LNCAP (cell line): ENCODE data around the gene NT5DC4.

Source experiments
- TF ChIP-seq, protein P1 (sequence below): fragments of 450-650 bp; IDR thresholded peaks from 2 replicates; pipeline ENCODE4 v1.5.1; 2017; ENCODE audit warnings: mild to moderate bottlenecking

NT5DC4 gene

DNA sequence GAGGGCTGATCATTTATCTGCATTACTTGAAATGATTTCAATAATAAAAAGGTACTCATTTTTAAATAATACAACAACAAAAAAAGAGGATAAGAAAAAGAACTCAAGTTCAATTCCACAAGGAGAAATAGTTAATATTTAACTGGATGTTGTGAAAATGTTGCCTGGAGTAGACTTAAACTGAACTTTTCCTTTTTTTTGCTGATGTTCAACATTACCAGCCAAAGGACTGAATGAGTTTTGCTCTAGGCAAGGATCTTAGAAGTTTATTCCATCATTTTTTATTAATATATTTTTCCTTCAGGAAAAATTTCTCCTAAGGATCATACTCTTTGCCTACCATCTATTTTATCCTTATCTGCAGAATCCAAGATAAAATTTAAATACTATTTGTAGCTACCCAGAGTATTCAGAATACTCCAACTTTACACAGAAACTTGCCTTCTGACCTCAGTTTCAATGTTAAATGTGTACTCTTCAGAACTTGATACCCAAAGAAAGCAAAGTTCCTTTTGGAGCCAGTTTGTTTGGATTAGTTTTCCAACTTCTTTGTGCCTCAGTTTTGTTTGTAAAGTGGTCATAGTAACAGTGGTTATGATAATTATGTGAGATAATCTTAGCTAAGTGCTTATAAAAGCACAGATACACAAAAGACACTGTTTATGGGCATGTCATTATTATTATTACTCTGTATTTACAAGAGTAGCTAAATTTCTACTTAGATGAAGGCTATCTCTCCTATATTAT lies 30.8 kb downstream of the NT5DC4 start:
- TF ChIP-seq, protein P1, sequence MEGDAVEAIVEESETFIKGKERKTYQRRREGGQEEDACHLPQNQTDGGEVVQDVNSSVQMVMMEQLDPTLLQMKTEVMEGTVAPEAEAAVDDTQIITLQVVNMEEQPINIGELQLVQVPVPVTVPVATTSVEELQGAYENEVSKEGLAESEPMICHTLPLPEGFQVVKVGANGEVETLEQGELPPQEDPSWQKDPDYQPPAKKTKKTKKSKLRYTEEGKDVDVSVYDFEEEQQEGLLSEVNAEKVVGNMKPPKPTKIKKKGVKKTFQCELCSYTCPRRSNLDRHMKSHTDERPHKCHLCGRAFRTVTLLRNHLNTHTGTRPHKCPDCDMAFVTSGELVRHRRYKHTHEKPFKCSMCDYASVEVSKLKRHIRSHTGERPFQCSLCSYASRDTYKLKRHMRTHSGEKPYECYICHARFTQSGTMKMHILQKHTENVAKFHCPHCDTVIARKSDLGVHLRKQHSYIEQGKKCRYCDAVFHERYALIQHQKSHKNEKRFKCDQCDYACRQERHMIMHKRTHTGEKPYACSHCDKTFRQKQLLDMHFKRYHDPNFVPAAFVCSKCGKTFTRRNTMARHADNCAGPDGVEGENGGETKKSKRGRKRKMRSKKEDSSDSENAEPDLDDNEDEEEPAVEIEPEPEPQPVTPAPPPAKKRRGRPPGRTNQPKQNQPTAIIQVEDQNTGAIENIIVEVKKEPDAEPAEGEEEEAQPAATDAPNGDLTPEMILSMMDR, result no peak

DNA sequence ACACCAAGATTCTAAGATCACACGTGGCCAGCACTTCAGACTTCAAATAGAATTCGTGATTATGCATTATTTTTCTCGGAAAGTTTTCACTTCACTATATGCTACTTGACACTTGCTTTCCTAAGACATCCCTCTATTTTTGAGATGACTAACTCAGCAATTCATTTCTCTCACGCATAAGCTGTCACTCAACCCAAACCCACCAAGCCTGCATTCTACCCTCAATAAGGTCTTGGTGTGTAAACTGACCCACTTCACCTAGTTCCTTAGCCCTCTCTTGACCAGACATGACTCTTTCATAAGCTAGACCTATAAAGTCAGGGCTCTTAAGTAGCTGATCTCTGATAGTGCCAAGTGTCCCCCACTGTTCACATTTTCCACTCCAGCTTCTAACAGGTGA lies 31.8 kb downstream of the NT5DC4 start:
- TF ChIP-seq, protein P1, result no peak

DNA sequence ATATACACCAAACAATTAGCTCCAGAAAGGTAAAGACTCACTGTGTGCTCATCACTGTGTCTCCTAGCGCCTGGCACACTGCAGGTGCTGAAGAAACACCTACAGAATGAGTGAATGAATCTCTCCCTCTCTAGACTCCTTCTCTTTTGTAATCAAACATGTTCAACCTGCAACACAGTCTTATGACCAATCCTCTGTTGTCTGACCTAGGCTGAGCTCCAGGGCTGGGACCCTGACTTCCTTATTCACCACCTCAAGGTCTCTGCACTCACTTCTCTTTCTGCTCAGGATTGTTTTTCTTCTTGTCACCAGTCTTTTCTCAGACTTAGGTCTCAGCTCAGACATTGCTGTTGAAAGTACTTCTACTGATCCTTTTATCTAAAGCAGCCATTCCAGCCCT lies 33.7 kb downstream of the NT5DC4 start:
- TF ChIP-seq, protein P1, result no peak

DNA sequence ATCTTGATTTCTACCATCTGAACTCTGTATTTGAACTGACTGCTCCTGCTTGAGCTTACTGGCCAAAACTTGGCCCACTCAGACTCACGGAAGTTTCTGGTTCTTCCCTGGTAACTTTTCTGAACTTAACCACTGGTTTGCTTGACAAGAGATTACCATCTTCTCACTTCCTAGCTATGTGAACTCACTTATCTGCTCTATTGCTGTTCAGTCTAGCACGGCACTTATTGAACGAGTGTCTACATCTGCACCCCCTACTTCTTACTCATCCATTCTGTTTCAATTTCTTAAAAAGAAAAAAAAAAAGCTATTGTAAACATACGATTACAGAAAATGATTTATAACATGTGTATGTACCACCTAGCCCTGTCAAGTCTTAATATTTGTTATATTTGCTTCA lies 34.6 kb downstream of the NT5DC4 start:
- TF ChIP-seq, protein P1, result no peak

DNA sequence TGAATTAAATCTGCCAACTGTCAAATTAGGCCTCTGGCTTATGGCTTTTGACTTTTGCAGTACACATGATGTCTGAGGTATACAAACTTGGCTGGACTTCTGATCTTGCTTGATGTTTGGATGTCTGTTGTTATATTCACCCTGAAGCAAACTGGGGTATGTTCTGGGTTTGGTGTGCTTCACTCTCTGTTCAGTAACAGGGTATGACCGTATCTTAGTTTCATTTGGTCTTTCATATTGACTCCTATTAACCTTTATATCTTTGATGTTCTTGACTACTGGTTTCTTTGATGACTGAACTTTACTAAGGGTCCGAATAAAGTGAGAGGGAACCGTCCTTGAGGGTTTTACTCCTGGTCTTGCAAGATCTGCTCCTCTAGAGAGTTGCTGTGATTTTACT lies 35.4 kb downstream of the NT5DC4 start:
- TF ChIP-seq, protein P1, result no peak

DNA sequence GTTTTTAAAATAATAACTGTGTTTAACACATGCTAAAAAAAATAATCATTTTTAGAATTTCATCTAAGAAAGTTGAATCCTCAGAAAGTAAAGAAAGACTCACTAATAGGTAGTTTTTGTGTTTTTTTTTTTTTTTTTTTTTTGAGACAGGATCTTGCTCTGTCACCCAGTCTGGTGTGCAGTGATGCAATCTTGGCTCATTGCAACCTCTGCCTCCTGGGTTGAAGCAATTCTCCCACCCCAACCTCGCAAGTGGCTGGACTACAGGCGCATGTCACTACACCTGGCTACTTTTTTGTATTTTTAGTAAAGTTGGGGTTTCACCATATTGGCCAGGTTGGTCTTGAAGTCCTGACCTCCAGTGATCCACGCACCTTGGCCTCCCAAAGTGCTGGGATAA lies 36.4 kb downstream of the NT5DC4 start:
- TF ChIP-seq, protein P1, result no peak

DNA sequence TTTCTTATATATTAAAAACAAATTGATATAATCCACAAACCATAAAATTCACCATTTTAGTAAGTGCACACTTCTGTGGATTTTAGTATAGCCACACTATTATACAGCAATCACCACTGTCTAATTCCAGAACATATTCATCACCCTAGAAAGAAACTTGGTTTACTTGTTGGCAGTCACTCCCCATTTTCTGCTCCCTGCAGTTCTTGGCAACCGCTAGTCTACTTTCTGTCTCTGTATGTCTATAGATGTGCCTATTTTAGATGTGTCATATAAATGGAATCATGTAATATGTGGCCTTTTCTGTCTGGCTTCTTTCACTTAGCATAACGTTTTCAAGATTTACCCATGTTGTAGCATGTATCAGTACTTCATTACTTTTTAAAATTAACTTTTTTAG lies 37.9 kb downstream of the NT5DC4 start:
- TF ChIP-seq, protein P1, result no peak

DNA sequence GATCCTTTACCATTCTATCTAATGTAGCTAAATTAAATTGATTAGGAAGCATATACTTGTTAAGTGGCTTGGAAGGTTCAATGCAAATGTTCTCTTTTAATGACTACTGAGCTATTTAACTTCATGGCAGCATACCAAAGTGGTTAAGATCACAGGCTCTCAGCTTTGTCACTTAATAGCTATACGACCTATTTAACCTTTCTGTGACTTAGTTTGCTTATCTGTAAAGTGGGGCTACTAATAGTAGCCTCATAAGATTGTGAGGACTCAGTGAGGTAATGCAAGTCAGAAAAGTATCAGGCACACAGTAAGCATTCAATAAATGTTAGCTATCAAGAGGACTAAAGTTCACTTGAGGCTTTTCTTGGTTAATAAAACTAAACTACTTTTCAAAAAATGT lies 39.3 kb downstream of the NT5DC4 start:
- TF ChIP-seq, protein P1, result no peak
